GM18858 (cell line): Measurements from ENCODE around the gene MRPS31.
"Not testable (repeated sequence)": the region's sequence is repeated elsewhere in the genome, so short reads cannot be mapped to it uniquely, and the experiment has no call there.

ENCODE experiments used
- ATAC-seq: cut with Tn5 transposase; IDR thresholded peaks from one replicate; pipeline ENCODE4 v1.9.1; 2021; ENCODE audit not compliant: unreplicated experiment

The MRPS31 gene

DNA sequence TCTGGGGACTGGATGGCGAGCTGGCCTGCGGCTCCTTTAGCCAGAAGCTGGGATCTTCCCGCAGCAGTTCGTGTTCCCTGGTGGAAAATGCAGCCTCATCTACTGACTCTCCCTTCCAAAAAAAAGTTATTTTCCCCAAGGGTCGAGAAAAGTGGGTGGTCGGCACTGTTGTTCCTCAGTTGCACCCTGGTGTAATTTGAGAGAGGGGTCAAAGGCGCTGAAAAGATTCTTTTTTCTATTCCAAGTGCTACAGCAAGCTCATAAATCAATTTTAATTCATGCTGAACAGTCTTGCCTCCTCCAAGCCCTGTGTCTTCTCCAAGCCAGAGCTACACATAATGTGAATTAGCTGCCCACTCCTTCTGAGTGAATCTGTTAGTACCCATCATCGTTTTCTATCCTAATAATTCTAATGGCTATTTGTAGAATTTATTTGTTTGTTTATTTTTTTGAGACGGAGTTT lies 19.2 kb upstream of the MRPS31 start:
- no peak for ATAC-seq

DNA sequence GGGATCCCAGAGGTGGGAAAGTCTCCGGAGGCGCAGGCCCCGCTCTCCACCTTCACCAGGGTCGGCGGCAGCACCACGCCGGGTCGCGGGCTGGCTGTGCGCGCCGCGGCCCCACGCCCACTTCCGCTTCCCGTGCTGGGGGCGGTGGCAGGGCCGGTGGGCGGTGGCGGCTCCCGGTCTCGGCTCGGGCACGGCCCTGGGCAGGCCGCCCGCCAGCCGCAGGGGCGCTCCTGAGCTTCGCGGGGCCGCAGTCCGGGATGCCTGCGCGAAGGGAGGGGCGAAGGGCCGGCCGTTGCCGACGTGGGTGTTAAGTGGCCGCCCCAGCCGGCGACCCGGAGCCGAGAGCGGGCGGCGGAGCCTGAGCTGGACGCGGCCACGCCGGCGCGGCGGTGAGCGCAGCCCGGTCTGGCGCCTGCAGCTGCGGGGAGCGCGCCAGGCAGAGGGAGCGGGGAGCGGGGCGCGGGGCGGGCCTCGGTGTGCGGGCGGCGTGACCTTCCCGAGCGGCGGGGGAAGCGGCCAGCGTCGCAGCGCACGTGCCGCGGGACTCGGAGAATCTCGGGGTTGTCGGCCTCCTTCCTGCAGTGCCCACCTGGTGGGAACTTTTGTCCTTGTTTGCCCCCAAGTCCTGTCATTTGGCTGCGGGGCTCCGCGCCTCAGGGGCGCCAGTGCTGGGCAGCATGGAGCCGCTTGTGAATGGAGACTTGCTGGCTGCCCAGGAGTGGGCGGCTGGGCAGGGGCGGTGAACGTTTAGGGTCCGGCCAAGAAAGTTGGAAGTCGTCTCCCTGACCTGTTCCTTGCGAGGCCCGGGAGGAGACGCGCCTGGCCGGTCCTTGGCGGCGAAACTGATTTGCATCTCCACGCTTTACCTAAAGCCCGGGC lies 18.5 kb upstream of the MRPS31 start, which contains the start of gene SLC25A15:
Gene SLC25A15 (plus strand): TSS at position 337 of the 879 bp plus-strand sequence. CDS start 3,616 bp downstream, outside the sequence.
- peak; percentile 85 for ATAC-seq

GRCh38 chr13:40788540-40789274 lies 17.7 kb upstream of the MRPS31 start:
- not testable (repeated sequence) for ATAC-seq

GRCh38 chr13:40787062-40787461 lies 16.1 kb upstream of the MRPS31 start:
- no peak for ATAC-seq

DNA sequence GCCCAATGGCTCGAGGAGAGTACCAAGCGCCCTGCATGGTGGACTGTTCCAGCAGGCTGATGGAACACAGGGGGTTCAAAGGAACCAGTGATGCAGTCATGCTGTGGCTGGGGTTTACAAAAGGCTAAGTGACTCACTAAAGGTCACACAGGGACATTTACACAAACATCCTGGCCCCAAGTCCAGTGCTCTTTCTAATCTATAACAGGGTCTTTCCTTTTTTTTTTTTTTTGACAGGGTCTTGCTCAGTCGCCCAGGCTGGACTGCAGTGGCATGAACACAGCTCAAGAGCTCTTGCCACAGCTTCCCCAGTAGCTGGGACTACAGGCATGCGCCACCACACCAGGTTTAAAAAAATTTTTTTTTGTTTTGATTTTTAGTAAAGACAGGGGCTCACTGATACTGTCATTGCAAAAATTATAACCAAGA lies 15.6 kb upstream of the MRPS31 start:
- no peak for ATAC-seq

DNA sequence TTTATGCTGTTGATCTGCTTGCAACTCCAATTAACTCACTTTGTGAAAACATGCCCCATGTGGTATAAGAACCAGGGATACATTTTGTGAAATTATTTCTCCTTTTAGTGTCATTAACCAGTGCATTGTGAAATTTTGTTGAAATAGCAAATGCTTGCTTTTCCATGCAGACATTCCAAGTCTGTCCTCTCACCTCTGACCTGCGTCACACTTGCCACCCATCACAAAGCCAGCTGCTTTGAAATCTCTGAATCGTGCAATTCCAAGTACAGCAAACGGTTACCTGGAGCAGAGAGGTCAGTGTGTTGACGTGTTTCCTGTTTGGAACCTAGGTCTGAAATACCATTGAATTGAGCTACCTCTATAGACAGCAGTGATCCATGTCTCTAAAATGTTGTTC lies 13.6 kb upstream of the MRPS31 start:
- ATAC-seq = no peak

DNA sequence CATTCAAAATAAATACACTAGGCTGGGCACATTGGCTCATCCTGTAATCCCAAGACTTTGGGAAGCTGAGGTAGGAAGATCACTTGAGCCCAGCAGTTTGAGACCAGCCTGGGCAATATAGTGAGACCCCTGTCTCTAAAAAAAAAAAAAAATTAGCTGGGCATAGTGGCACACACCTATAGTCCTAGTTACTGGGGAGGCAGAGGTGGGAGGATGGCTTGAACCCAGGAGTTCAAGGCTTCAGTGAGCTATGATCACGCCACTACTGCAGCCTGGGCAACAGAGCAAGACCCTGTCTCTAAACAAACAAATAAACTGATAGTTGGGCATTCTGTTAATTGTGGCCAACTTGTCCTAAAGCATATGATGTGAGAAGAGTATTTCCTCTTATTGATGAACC lies 12.0 kb upstream of the MRPS31 start:
- not testable (repeated sequence) for ATAC-seq

GRCh38 chr13:40781717-40782116 lies 10.7 kb upstream of the MRPS31 start:
- no peak for ATAC-seq

DNA sequence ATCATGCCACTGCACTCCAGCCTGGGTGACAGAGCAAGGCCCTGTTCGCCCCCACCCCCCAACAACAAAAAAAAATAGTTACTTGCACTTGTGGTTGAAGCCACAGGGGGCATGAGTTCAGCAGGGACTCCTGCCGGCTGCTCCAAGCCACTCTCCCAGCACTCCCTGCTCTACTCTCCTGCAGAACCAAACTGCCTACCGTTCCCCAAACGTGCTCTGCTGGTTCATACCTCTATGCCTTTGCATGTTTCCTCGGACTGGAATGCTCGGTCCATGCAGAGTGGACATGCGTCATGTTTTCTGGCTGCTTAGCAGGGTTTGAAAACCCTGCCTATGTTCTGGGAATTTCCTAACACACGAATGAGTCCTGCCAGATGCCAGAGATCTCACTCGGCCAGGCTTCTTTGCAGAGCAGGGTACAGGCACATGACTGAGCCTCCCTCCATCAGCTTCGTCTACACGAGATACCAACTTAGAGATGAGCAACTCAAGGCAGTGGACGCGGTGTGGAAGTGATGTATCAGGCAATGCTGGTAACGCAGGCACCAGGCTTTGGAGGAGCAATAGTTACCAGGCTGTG lies 9.9 kb upstream of the MRPS31 start:
- no peak for ATAC-seq

- no peak for ATAC-seq
These were observed 8.9 kb upstream of the MRPS31 start for GRCh38 chr13:40779796-40780285.

DNA sequence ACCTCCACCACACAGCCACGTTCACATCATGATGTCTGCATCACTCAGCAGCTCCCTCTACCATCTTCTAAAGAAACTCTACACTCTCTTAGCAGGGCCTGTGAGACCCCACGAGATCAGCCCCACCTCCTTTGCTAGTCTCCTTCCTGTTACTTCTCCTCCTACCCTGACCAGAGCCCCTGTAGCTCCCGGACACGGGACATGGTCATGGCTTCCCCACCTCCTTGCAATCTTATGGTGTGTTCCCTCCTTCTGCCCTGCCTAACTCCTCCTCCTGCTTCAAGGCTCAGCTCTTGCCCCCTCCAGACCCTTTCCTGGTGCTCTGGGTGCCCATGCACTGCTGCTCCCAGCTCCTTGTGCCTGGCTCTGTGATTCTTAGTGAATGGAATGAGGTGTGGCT lies 8.1 kb upstream of the MRPS31 start:
- no peak for ATAC-seq

GRCh38 chr13:40777809-40778175 lies 6.8 kb upstream of the MRPS31 start:
- ATAC-seq = no peak

DNA sequence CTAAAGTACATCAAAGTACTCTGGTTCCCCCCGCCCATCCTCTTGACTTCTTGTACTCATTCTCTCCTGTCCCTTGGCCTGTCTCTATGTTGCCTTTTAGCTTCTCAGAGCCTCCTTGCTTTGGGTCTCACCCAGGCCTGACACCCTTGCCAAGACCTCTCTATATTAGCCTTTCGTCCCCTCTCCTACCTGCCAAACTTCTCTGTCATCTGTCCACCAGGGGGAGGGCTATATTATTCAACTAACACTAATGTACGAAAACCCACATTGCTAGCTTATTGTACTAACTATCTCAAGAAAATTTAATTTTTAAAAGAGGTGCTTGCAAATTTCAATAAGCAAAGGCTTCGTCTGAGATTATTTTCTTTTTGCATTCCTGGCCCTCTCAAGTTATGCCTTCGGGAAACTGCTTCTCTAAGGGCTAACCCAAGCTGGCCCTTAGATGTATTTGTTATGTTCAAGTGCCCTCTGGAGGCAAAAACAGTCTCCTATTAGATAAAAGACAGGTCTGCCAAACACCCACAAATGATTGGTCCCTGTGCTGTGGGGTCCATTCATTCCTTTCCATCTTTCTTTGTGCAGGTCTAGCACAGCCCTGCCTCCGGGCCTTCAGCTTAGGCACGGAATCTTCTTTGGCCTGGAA lies 6.3 kb upstream of the MRPS31 start:
- ATAC-seq = peak; percentile 74

DNA sequence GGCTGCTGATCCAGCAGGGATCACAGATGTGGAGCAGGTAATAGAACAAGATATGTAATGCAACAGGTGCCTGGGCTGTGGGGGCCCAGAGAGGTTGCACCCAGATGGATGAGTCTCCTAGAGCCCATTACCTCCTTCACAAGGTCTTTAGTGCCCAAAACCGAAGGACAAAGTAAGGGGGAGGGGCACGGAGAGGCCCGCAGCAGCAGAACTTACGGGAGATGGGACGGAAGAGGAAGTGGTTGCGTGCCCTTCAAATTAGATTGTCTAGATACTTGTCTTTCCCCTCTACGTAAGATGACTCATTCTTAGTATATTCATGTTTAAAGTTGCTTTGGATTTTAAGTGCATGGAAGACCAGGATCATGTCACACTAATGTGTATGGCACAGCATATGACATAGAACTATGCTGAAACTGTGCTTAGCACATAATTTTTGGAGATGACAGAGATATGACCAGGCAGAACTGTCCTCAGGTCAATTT lies 5.7 kb upstream of the MRPS31 start:
- ATAC-seq = peak; percentile 51

DNA sequence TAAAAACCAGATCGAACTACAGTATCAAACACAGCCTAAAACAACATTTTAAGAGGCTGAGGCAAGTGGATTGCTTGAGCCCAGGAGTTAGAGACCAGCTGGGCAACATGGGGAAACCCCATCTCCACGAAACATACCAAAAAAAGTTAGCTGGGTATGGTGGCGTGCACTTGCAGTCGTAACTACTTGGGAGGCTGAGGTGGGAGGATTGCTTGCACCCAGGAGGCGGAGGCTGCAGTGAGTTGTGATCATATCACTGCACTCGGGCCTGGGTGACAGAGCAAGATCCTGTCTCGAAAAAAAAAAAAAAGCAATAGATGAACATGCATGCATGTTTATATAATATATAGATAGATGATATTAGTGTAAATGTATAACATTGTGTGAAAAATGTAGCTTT lies 5.2 kb upstream of the MRPS31 start:
- no peak for ATAC-seq

- no peak for ATAC-seq
These were observed 3.7 kb upstream of the MRPS31 start for GRCh38 chr13:40774672-40775071.

GRCh38 chr13:40772765-40773473 lies 1.9 kb upstream of the MRPS31 start:
- no peak for ATAC-seq

DNA sequence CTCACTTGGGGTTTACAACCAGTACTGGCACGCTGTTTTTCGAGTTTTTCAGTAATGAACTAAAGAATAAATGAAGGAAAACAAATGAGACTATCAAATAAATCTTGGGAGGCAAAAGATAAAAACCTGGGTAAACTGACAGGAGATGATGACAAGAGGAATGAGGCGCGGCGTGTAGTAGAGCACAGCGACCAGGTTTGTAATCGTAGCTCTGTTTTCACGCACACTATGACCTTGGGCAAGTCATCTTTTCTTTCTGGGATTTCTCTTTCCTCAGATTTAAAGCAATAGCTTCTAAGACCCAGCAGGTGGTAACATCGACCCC lies 419 bp downstream of the MRPS31 start:
- ATAC-seq = no peak

DNA sequence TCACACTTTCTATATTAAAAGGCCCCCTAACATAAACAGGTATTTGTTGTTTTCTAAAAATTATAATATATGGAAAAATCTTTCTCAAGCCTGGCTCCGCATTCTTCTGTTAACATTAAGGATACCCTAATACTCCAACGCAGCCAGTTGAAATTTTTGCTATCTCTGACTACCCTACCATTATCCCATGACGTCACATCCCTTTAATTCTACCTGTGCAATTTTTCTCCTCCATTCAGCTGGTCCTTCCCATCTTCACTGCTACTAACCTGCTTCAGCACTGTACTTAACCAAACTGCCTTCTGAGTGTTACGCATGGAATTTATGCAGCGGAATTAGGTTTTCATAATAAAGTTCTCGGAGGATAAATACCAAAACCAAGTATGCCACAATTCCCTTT lies 1.0 kb downstream of the MRPS31 start:
- ATAC-seq = no peak

GRCh38 chr13:40765602-40766001 lies 5.4 kb downstream of the MRPS31 start:
- ATAC-seq = no peak
